Measurements from ENCODE around the gene HCN1. TPM values are rescaled to one million over a fixed set of nuclear protein-coding genes. Genes with fewer than 3 reads are reported as not detected.

The HCN1 gene
- total and polyA plus RNA-seq, 2 of the 8 experiments (the other 6 are each of a cell fraction or from before 2014, with no cell fraction given): 1.1 to 6.7 TPM

- FAIRE-seq: no peak
- Histone ChIP-seq H3K56ac (replicated peaks; ENCODE audit: insufficient read length, low read depth, low read length) (no peak overlapping the region), H4K20me1 (replicated peaks in 1 of 2; ENCODE audit: control insufficient read depth in 1 of 2, insufficient read depth in 2 of 2, low read length in 2 of 2) (no peaks in the 10 kb centered on the region)
- no peak for TF ChIP-seq TAF1 (IDR thresholded peaks at IDR 0.05; ENCODE audit: low read depth, low read length)
- no peak for TF ChIP-seq CBX5 (IDR thresholded peaks at IDR 0.05; ENCODE audit: low read depth, low read length)
- TF ChIP-seq SUZ12 (IDR thresholded peaks at IDR 0.05; ENCODE audit: low read length): no peak
- TF ChIP-seq TCF12 (IDR thresholded peaks at IDR 0.05; ENCODE audit: low read depth, low read length): no peak
- no peak for TF ChIP-seq CTBP2 (IDR thresholded peaks at IDR 0.05; ENCODE audit: borderline replicate concordance, insufficient read depth, insufficient read length, low read length)
- no peak for TF ChIP-seq HDAC6 (IDR thresholded peaks at IDR 0.05; ENCODE audit: low read depth, low read length)
- no peak for TF ChIP-seq MAX (IDR thresholded peaks at IDR 0.05)
- TF ChIP-seq CEBPB (IDR thresholded peaks at IDR 0.05; ENCODE audit: low read depth, low read length): no peak
- TF ChIP-seq RBBP5 (IDR thresholded peaks at IDR 0.05; ENCODE audit: borderline replicate concordance, low read depth, low read length): no peak
These were observed 153.8 kb downstream of the HCN1 start for GRCh38 chr5:45542421-45542820.

More at GRCh38 chr5:45542421-45542820, 153.8 kb downstream of the HCN1 start:
- Histone ChIP-seq H3K4me2 (ENCODE audit: insufficient read depth in 1 of 2, low read depth in 2 of 2, low read length in 2 of 2) (no peak overlapping the region), H2BK120ac (replicated peaks; ENCODE audit: low read depth, low read length) (no peak overlapping the region), H2BK5ac (ENCODE audit: low read depth, low read length) (no peak overlapping the region), H3K27me3 (replicated peaks in 1 of 4; ENCODE audit: control insufficient read depth in 3 of 4, extremely low read depth in 1 of 4, insufficient read depth in 3 of 4, low read length in 3 of 4) (no peaks in the 10 kb centered on the region), H3K9me3 (ENCODE audit: insufficient read depth in 2 of 2, low read depth in 1 of 2, low read length in 1 of 2) (no peaks in the 10 kb centered on the region), H4K91ac (replicated peaks; ENCODE audit: insufficient read length, low read length) (no peak overlapping the region), H3K27ac (ENCODE audit: low read depth, low read length) (no peak overlapping the region), H3K9ac (replicated peaks in 1 of 4; ENCODE audit: extremely low read depth in 1 of 4, low read depth in 3 of 4, low read length in 3 of 4) (no peak overlapping the region), H2AK5ac (ENCODE audit: low read depth, low read length) (no peak overlapping the region), H3K18ac (ENCODE audit: extremely low read depth, low read length) (no peak overlapping the region), H2BK20ac (ENCODE audit: low read length) (no peak overlapping the region), H2BK12ac (ENCODE audit: low read depth, low read length) (no peak overlapping the region), H2AFZ (ENCODE audit: low read length) (no peak overlapping the region), H3K36me3 (ENCODE audit: control insufficient read depth in 2 of 4, insufficient read depth in 4 of 4, low read length in 3 of 4) (no peaks in the 10 kb centered on the region), H3K79me1 (ENCODE audit: low read depth, low read length) (no peaks in the 10 kb centered on the region), H2BK15ac (ENCODE audit: low read length) (no peak overlapping the region), H3K4me3 (ENCODE audit: extremely low read depth in 1 of 4, insufficient read depth in 2 of 4, low read depth in 3 of 4, low read length in 4 of 4) (no peak overlapping the region), H3K23ac (ENCODE audit: insufficient read length) (no peak overlapping the region), H4K8ac (ENCODE audit: extremely low read depth, insufficient read depth, low read length) (no peak overlapping the region), H3K4me1 (replicated peaks in 1 of 4; ENCODE audit: control insufficient read depth in 3 of 4, insufficient read depth in 4 of 4, low read length in 3 of 4) (no peaks in the 10 kb centered on the region), H3K14ac (ENCODE audit: insufficient read length) (no peak overlapping the region), H3K23me2 (ENCODE audit: low read depth, low read length) (no peaks in the 10 kb centered on the region), H3K4ac (replicated peaks; ENCODE audit: insufficient read length, low read depth, low read length) (no peak overlapping the region), H3K79me2 (ENCODE audit: control insufficient read depth in 1 of 2, insufficient read depth in 2 of 2, low read length in 2 of 2) (no peaks in the 10 kb centered on the region), H4K5ac (ENCODE audit: insufficient read length, low read depth, low read length) (no peak overlapping the region)
- DNase-seq (ENCODE audit: low read depth in 1 of 2, low spot score in 2 of 2): no peak
- ChIA-PET CTCF (ENCODE audit: partially characterized antibody) (no interaction called here), POLR2A (ENCODE audit: partially characterized antibody) (no interaction called here)
- WGBS, 2 experiments (ENCODE audit: extremely low coverage in 1 of 2, insufficient coverage in 1 of 2, insufficient read length in 1 of 2, insufficient replicate concordance in 2 of 2, low coverage in 1 of 2, low lambda C conversion rate in 2 of 2, missing lambda C conversion rate in 1 of 2): 90% methylated on average over 3 of the region's 3 CpGs; no CpG with 5 or more reads in 1 of the 2 experiments

Data from H1 (cell line).